Testis (tissue), 2 donors: ENCODE measurements around the gene CCNY.

Experiments
- POLR2A ChIP-seq: fragments of 450-650 bp; IDR thresholded peaks from one replicate; pipeline ENCODE4 v1.6.1; 2017; ENCODE audit warnings: antibody characterized with exemption, mild to moderate bottlenecking, moderate library complexity
- TF ChIP-seq, protein P1 (sequence below), 3 experiments: fragments of 450-650 bp in 2 of 3; fragments of 200-600 bp in 1 of 3; sonication (generic) in 1 of 3; IDR thresholded peaks; one replicate each; pipeline ENCODE4 v1.5.1; 2016 to 2019; ENCODE audit warnings: antibody characterized with exemption in 3 of 3, mild to moderate bottlenecking in 2 of 3, moderate library complexity in 1 of 3

DNA sequence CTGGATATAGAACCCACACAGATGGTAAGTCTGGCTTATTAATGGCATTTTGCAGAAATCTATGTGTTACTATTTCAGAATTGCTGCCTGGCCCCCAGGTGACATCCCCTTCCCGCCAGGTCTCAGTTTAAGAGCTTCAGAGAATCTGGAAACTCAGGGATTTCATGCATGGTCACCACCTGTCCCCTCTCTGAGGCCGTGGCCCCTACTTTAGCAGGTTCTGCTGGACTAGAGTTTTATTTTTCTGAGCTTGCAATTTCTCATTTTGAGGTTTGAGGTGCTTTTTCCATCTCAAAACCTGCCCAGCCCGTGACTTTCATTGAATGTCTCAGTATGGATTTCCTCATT is 244.1 kb downstream of the CCNY start:
- TF ChIP-seq POLR2A = no peak
- TF ChIP-seq, protein P1, sequence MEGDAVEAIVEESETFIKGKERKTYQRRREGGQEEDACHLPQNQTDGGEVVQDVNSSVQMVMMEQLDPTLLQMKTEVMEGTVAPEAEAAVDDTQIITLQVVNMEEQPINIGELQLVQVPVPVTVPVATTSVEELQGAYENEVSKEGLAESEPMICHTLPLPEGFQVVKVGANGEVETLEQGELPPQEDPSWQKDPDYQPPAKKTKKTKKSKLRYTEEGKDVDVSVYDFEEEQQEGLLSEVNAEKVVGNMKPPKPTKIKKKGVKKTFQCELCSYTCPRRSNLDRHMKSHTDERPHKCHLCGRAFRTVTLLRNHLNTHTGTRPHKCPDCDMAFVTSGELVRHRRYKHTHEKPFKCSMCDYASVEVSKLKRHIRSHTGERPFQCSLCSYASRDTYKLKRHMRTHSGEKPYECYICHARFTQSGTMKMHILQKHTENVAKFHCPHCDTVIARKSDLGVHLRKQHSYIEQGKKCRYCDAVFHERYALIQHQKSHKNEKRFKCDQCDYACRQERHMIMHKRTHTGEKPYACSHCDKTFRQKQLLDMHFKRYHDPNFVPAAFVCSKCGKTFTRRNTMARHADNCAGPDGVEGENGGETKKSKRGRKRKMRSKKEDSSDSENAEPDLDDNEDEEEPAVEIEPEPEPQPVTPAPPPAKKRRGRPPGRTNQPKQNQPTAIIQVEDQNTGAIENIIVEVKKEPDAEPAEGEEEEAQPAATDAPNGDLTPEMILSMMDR (IDR thresholded peaks at IDR 0.05) = no peak
